ENCODE data around the gene DNM3.

DNM3 gene

DNA sequence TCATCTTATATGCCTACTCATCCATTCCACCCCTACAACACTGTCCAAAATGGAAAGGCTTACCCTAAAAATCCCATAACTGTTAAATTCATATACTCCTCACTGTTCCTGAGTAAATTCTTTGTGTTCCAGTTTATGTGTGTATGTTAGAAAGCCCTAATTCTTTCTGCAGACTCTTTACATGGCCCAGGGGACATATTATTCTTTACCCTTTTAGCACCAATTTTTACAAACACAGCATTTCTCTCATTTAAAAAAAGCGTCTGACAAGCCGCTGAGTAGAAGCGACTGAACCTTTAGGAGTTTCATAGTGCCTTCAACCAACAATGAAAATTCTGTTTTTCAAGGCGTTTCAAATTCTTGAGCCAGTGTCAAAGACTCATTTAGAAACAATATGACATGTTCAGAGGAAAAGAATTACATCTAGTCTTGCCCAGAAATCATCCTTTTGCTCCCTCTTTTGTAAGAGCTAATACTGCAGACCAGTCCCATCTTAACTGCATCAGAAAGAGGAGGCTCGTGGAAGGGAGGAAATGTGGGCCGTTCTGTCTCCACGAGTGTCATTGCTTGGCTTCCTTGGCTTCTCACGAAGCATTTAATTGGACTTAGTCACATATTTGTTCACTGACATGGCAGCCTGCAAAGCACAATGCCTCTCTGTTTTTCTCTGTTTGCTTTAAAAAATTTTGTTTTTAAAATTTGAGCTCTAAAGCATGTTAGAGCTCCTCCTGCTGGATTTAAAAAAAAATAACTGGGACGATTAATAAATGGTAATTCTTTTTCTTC lies 557.9 kb downstream of the DNM3 start:
- TF ChIP-seq SP1 (IDR thresholded peaks at IDR 0.05) (no peak), FOXK2 (IDR thresholded peaks at IDR 0.05) (no peak), CTBP1 (IDR thresholded peaks at IDR 0.05; ENCODE audit: borderline replicate concordance) (no peak), HDGF (IDR thresholded peaks at IDR 0.05; ENCODE audit: borderline replicate concordance) (no peak), ARNT (IDR thresholded peaks at IDR 0.05) (no peak), TARDBP (IDR thresholded peaks at IDR 0.05) (no peak), ELF4 (IDR thresholded peaks at IDR 0.05) (no peak), FOXM1 (IDR thresholded peaks at IDR 0.05; ENCODE audit: borderline replicate concordance) (no peak), ZNF384 (IDR thresholded peaks at IDR 0.05) (no peak), LEF1 (IDR thresholded peaks at IDR 0.05; ENCODE audit: borderline replicate concordance) (no peak), SUZ12 (IDR thresholded peaks at IDR 0.05) (no peak), FOXA1 (IDR thresholded peaks at IDR 0.05) (no peak), BHLHE40 (IDR thresholded peaks at IDR 0.05; ENCODE audit: borderline replicate concordance) (no peak), L3MBTL2 (conservative IDR thresholded peaks at IDR 0.05) (no peak)
- TF ChIP-seq, protein P1, sequence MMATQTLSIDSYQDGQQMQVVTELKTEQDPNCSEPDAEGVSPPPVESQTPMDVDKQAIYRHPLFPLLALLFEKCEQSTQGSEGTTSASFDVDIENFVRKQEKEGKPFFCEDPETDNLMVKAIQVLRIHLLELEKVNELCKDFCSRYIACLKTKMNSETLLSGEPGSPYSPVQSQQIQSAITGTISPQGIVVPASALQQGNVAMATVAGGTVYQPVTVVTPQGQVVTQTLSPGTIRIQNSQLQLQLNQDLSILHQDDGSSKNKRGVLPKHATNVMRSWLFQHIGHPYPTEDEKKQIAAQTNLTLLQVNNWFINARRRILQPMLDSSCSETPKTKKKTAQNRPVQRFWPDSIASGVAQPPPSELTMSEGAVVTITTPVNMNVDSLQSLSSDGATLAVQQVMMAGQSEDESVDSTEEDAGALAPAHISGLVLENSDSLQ (IDR thresholded peaks at IDR 0.05) = no peak
- ChIA-PET POLR2A (no interaction called here), CTCF (interaction anchor here (1.0 to 1.8 kb wide), 6 partner anchors 9 to 397 kb away, joined by 3 to 6 read pairs (median 4); no protein-coding TSS in a partner anchor)
- peak; percentile 11 for DNase-seq (ENCODE audit: extremely low spot score)

DNA sequence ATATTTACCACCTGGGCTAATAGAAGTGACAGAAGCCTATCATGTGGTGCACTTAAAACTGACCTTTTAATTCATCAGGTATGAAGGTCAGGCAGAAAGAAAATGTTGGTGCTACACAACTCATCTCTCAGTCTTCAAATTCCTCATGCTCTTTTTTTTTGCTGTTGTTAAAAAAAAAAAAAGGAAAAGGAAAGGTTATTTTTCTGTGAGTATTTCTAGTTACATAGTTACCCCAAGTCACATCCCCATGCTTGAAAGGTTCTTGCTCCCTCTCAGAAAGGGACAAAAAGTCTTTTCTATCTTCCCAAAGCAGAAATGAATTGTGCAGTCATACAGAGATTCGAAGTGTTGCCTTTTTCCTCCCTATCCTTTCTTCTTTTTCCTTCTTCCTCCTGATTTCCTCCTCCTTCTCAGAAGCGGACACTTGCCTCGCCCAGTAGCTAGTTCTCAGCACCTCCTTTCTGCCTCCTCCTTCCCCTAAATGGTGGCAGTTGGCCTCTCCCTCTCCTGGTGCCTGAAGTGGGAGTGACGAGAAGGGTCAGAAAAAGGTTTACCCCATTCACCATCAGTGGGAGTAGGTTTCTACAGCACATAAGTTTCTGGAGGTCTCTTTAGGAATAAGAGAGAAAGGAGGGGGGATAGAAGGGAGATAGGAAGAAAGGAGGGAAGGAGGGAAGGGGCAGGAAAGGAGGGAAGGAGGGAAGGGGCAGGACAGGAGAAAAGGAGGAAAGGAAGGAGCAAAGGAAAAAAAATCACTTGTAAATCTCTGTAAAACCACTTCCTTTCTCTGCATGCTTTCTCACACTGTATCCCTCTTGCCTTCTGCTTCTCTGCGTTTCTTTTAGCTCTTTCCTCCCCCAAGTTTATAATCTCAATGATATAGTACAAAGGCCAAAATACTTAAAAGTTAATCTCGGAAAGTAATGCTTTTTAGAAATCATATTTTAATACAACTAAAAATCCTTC lies 558.7 kb downstream of the DNM3 start:
- ChIA-PET CTCF (interaction anchor here (1.0 to 1.8 kb wide), 6 partner anchors 8 to 398 kb away, joined by 3 to 6 read pairs (median 4); no protein-coding TSS in a partner anchor), POLR2A (no interaction called here)
- no peak for DNase-seq (ENCODE audit: extremely low spot score)
- TF ChIP-seq ZNF384 (IDR thresholded peaks at IDR 0.05) = 0 out of 2 replicates have a peak, but pooled peaks have one; percentile 9
- TF ChIP-seq FOXM1 (IDR thresholded peaks at IDR 0.05; ENCODE audit: borderline replicate concordance) = no peak

- no peak for DNase-seq (ENCODE audit: extremely low spot score)
- TF ChIP-seq FOXA1 (IDR thresholded peaks at IDR 0.05) (no peak), LEF1 (IDR thresholded peaks at IDR 0.05; ENCODE audit: borderline replicate concordance) (no peak), ZNF384 (IDR thresholded peaks at IDR 0.05) (no peak)
- ChIA-PET CTCF (interaction anchor here (0.9 to 1.6 kb wide), 2 partner anchors 41 to 360 kb away, joined by 3 to 6 read pairs; no protein-coding TSS in a partner anchor), POLR2A (no interaction called here)
Measured at GRCh38 chr1:172400722-172401105, 559.4 kb downstream of the DNM3 start.

- no peak for DNase-seq (ENCODE audit: extremely low spot score)
- TF ChIP-seq SP1 (IDR thresholded peaks at IDR 0.05) (no peak), NFRKB (IDR thresholded peaks at IDR 0.05) (no peak), BHLHE40 (IDR thresholded peaks at IDR 0.05; ENCODE audit: borderline replicate concordance) (no peak), TARDBP (IDR thresholded peaks at IDR 0.05) (no peak), ZNF384 (IDR thresholded peaks at IDR 0.05) (no peak)
- CTCF ChIA-PET = interaction anchor here (0.9 kb wide), 1 partner anchor 361 kb away, joined by 3 read pairs; no protein-coding TSS in a partner anchor
- POLR2A ChIA-PET = no interaction called here
Measured at GRCh38 chr1:172401477-172401876, 560.2 kb downstream of the DNM3 start.

GRCh38 chr1:172401892-172402291 lies 560.6 kb downstream of the DNM3 start:
- DNase-seq (ENCODE audit: extremely low spot score) = peak; percentile 11
- CTCF ChIA-PET = no interaction called here
- POLR2A ChIA-PET = no interaction called here
- TF ChIP-seq SUZ12 (IDR thresholded peaks at IDR 0.05) (no peak), ARNT (IDR thresholded peaks at IDR 0.05) (no peak), LEF1 (IDR thresholded peaks at IDR 0.05; ENCODE audit: borderline replicate concordance) (no peak), FOXK2 (IDR thresholded peaks at IDR 0.05) (no peak), NFRKB (IDR thresholded peaks at IDR 0.05) (no peak)

- ChIA-PET CTCF (interaction anchor here (0.6 kb wide), 1 partner anchor 24 kb away, joined by 4 read pairs; no protein-coding TSS in a partner anchor), POLR2A (no interaction called here)
- TF ChIP-seq SUZ12 (IDR thresholded peaks at IDR 0.05) = no peak
- no peak for TF ChIP-seq FOXA1 (IDR thresholded peaks at IDR 0.05)
- TF ChIP-seq FOXK2 (IDR thresholded peaks at IDR 0.05) = no peak
- TF ChIP-seq, protein P1 (IDR thresholded peaks at IDR 0.05) = no peak
- TF ChIP-seq TARDBP (IDR thresholded peaks at IDR 0.05) = no peak
- no peak for TF ChIP-seq ZNF384 (IDR thresholded peaks at IDR 0.05)
- no peak for TF ChIP-seq BHLHE40 (IDR thresholded peaks at IDR 0.05; ENCODE audit: borderline replicate concordance)
- no peak for TF ChIP-seq L3MBTL2 (conservative IDR thresholded peaks at IDR 0.05)
- TF ChIP-seq ELF4 (IDR thresholded peaks at IDR 0.05) = no peak
- TF ChIP-seq HDGF (IDR thresholded peaks at IDR 0.05; ENCODE audit: borderline replicate concordance) = no peak
- DNase-seq (ENCODE audit: extremely low spot score) = no peak
Measured at GRCh38 chr1:172402878-172403569, 561.7 kb downstream of the DNM3 start.
